Measurements from ENCODE around the gene ZDHHC11B.

ZDHHC11B gene

GRCh38 chr5:673831-674629 lies 110.5 kb downstream of the ZDHHC11B start:
- Histone ChIP-seq H3K9ac (peak overlapping the region; percentile 55; the same call in 1 of the 2 replicates), H2AFZ (ENCODE audit: low read depth) (no peak overlapping the region), H3K36me3 (ENCODE audit: insufficient read depth) (no peaks in the 10 kb centered on the region), H3K4me1 (ENCODE audit: low read depth, poor library complexity, severe bottlenecking) (peaks cover 23% of the 10 kb centered on the region), H4K20me1 (ENCODE audit: insufficient read depth) (no peaks in the 10 kb centered on the region), H3K4me3 (IDR thresholded peaks at IDR 0.05; ENCODE audit: insufficient read depth, low read depth, low read length) (no peak overlapping the region), H3K79me2 (ENCODE audit: insufficient read depth, low read depth) (no peaks in the 10 kb centered on the region), H3K27ac (no peak overlapping the region), H3K4me2 (no peak overlapping the region; the same call in 1 of the 2 replicates), H3K27me3 (ENCODE audit: insufficient read depth, low read depth) (no peaks in the 10 kb centered on the region)
- no peak for TF ChIP-seq CTCF (conservative IDR thresholded peaks at IDR 0.05; ENCODE audit: low read depth, low read length)

GRCh38 chr5:673161-673830 lies 111.2 kb downstream of the ZDHHC11B start:
- no peak for TF ChIP-seq CTCF (conservative IDR thresholded peaks at IDR 0.05; ENCODE audit: low read depth, low read length)
- no peaks in the 10 kb centered on the region for H3K27me3 ChIP-seq (ENCODE audit: insufficient read depth, low read depth)
- no peaks in the 10 kb centered on the region for H3K79me2 ChIP-seq (ENCODE audit: insufficient read depth, low read depth)
- no peak overlapping the region for H3K4me3 ChIP-seq (IDR thresholded peaks at IDR 0.05; ENCODE audit: insufficient read depth, low read depth, low read length)
- H3K9ac ChIP-seq, result peak overlapping the region; percentile 55; the same call in 1 of the 2 replicates
- no peaks in the 10 kb centered on the region for H3K36me3 ChIP-seq (ENCODE audit: insufficient read depth)
- H3K27ac ChIP-seq, result peak overlapping the region; percentile 67
- peak overlapping the region; percentile 69; the same call in 1 of the 2 replicates for H3K4me2 ChIP-seq
- no peak overlapping the region for H2AFZ ChIP-seq (ENCODE audit: low read depth)
- H4K20me1 ChIP-seq (ENCODE audit: insufficient read depth), result no peaks in the 10 kb centered on the region
- H3K4me1 ChIP-seq (ENCODE audit: low read depth, poor library complexity, severe bottlenecking), result peaks cover 23% of the 10 kb centered on the region

- Histone ChIP-seq H3K9ac (peak overlapping the region; percentile 55), H3K27ac (peak overlapping the region; percentile 67)
- no peak for TF ChIP-seq CTCF (conservative IDR thresholded peaks at IDR 0.05; ENCODE audit: low read depth, low read length)
These were observed 112.0 kb downstream of the ZDHHC11B start for GRCh38 chr5:672329-673160.

More at GRCh38 chr5:672329-673160, 112.0 kb downstream of the ZDHHC11B start:
- Histone ChIP-seq H3K36me3 (ENCODE audit: insufficient read depth) (no peaks in the 10 kb centered on the region), H2AFZ (ENCODE audit: low read depth) (no peak overlapping the region), H3K4me1 (ENCODE audit: low read depth, poor library complexity, severe bottlenecking) (peaks cover 23% of the 10 kb centered on the region), H4K20me1 (ENCODE audit: insufficient read depth) (no peaks in the 10 kb centered on the region), H3K79me2 (ENCODE audit: insufficient read depth, low read depth) (no peaks in the 10 kb centered on the region), H3K4me2 (peak overlapping the region; percentile 69), H3K4me3 (IDR thresholded peaks at IDR 0.05; ENCODE audit: insufficient read depth, low read depth, low read length) (no peak overlapping the region), H3K27me3 (ENCODE audit: insufficient read depth, low read depth) (no peaks in the 10 kb centered on the region)

Data from KMS-11 (cell line).